Tibial nerve (tissue), 4 donors: ENCODE data around the gene DNAJB6.

Source experiments
- EP300 ChIP-seq, 2 donors: sonication (generic); formaldehyde crosslinking; IDR thresholded peaks; one replicate each; pipeline ENCODE4 v1.6.1; 2017; ENCODE audit warnings: antibody characterized with exemption in 2 of 2, mild to moderate bottlenecking in 1 of 2
- POLR2A ChIP-seq, 2 donors: fragments of 450-650 bp; IDR thresholded peaks; one replicate each; pipeline ENCODE4 v1.6.1; 2017; ENCODE audit warnings: antibody characterized with exemption in 2 of 2, mild to moderate bottlenecking in 2 of 2, moderate library complexity in 2 of 2
- TF ChIP-seq, protein P1 (sequence below), 5 experiments: fragments of 200-600 bp in 3 of 5; fragments of 450-650 bp in 2 of 5; sonication (generic) in 3 of 5; IDR thresholded peaks; one replicate each; pipeline ENCODE4 v1.5.1; 2016 to 2019; ENCODE audit warnings: antibody characterized with exemption in 5 of 5, mild to moderate bottlenecking in 3 of 5, moderate library complexity in 2 of 5

DNA sequence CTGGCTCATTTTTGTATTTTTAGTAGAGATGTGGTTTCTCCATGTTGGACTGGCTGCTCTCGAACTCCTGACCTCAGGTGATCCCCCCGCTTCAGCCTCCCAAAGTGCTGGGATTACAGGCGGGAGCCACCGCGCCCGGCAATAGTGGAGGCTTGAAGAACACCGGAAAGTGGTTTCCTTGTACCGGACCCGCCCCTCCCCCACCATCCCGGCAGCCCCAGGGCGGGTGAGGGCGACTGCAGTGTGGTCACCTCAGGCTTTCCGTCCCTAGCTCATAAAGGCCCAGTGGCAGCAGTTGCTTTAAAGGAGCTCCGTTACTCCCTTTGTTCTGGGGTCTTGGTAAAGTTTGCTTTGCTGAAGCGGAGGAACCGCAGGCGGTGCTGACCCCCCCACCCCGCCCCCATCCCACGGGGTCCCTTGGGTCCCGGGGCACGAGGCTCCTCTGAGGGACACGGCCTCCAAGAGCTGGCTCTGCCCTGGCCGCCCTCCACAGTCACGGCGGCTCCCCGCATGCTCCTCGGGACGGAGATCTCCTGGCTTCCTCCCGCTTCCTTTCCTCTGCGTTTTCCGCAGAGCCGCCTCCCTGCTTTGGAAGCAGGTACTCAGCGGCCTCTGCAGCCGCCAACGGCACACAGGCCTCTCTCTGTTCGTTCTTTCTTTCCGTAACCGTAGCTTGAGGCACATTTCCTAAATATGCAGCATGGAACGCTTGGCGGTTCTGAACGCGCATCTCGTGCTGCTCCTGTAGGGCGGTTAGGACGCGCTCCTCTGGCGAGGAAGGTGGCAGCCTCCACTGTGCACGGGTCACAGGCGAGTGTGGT, 77.3 kb downstream of the DNAJB6 start:
- TF ChIP-seq, protein P1, sequence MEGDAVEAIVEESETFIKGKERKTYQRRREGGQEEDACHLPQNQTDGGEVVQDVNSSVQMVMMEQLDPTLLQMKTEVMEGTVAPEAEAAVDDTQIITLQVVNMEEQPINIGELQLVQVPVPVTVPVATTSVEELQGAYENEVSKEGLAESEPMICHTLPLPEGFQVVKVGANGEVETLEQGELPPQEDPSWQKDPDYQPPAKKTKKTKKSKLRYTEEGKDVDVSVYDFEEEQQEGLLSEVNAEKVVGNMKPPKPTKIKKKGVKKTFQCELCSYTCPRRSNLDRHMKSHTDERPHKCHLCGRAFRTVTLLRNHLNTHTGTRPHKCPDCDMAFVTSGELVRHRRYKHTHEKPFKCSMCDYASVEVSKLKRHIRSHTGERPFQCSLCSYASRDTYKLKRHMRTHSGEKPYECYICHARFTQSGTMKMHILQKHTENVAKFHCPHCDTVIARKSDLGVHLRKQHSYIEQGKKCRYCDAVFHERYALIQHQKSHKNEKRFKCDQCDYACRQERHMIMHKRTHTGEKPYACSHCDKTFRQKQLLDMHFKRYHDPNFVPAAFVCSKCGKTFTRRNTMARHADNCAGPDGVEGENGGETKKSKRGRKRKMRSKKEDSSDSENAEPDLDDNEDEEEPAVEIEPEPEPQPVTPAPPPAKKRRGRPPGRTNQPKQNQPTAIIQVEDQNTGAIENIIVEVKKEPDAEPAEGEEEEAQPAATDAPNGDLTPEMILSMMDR (IDR thresholded peaks at IDR 0.05), result no peak
- TF ChIP-seq POLR2A (IDR thresholded peaks at IDR 0.05) (no peak), EP300 (IDR thresholded peaks at IDR 0.05) (no peak)
